ENCODE data around the gene ABCC3. TPM values are rescaled to one million over a fixed set of nuclear protein-coding genes. Genes with fewer than 3 reads are reported as not detected.

The ABCC3 gene
- total and polyA plus RNA-seq, 2 donors (not counting 3 experiments of a cell fraction or from before 2014, with no cell fraction given): 1.1 to 2.6 TPM

DNA sequence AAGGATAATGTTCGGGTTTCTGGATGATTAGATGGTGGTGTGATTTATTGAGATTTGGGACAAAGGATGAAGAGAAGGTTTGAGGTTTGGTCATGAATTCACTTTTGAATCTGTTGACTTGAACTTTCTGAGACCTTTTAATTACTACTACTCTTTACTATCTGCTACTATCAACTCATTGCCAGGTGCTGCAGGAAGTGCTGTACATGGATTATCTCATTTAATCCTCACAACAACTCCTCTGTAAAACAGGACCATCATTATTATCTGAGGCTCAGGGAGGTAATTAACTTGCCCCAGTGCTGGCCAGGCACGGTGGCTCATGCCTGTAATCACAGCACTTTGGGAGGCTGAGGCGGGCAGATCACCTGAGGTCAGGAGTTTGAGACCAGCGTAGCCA lies 76.0 kb downstream of the ABCC3 start:
- no peak overlapping the region for H3K9ac ChIP-seq (replicated peaks; ENCODE audit: extremely low read depth, insufficient read depth, low read length)
- H3K79me2 ChIP-seq (ENCODE audit: control insufficient read depth, insufficient read depth, low read length): peaks cover 20% of the 10 kb centered on the region
- H3K9me1 ChIP-seq (replicated peaks; ENCODE audit: control insufficient read depth, extremely low read depth, insufficient read depth, low read length): no peaks in the 10 kb centered on the region
- dilution Hi-C loops (cut with MboI; ENCODE audit: extremely low pct_ligation_motif_present, low sequenced_read_pairs): no loop called here
- H4K20me1 ChIP-seq (replicated peaks; ENCODE audit: control insufficient read depth, extremely low read depth, insufficient read depth, low read length): no peaks in the 10 kb centered on the region
- BruUV-seq (replicated peaks): no TSS peak
- no peak overlapping the region for H2AFZ ChIP-seq (ENCODE audit: low read depth, low read length)
- POLR2A ChIA-PET: no interaction called here
- H3K4me1 ChIP-seq (ENCODE audit: control insufficient read depth, extremely low read depth, insufficient read depth, low read length): peaks cover 17% of the 10 kb centered on the region
- H3K9me3 ChIP-seq (replicated peaks; ENCODE audit: control insufficient read depth, insufficient read depth, low read length): no peaks in the 10 kb centered on the region
- FAIRE-seq (no peak), DNase-seq (ENCODE audit: low read depth, low spot score) (no peak)
- CTCF ChIA-PET: no interaction called here
- H3K36me3 ChIP-seq (ENCODE audit: control insufficient read depth in 2 of 2, extremely low read depth in 1 of 2, insufficient read depth in 2 of 2, low read length in 2 of 2): no peaks in the 10 kb centered on the region
- no peak overlapping the region for H3K4me2 ChIP-seq (ENCODE audit: insufficient read depth, low read length)
- no peak overlapping the region for H3K4me3 ChIP-seq (replicated peaks in 1 of 3; ENCODE audit: insufficient read depth in 1 of 3, low read depth in 1 of 3, low read length in 3 of 3)
- H3K27me3 ChIP-seq (ENCODE audit: control insufficient read depth in 2 of 2, insufficient read depth in 2 of 2, low read length in 2 of 2): peaks cover 9% of the 10 kb centered on the region in 2 experiments
- intact Hi-C loops (cut with micrococcal nuclease): no loop called here
- TF ChIP-seq, protein P1, sequence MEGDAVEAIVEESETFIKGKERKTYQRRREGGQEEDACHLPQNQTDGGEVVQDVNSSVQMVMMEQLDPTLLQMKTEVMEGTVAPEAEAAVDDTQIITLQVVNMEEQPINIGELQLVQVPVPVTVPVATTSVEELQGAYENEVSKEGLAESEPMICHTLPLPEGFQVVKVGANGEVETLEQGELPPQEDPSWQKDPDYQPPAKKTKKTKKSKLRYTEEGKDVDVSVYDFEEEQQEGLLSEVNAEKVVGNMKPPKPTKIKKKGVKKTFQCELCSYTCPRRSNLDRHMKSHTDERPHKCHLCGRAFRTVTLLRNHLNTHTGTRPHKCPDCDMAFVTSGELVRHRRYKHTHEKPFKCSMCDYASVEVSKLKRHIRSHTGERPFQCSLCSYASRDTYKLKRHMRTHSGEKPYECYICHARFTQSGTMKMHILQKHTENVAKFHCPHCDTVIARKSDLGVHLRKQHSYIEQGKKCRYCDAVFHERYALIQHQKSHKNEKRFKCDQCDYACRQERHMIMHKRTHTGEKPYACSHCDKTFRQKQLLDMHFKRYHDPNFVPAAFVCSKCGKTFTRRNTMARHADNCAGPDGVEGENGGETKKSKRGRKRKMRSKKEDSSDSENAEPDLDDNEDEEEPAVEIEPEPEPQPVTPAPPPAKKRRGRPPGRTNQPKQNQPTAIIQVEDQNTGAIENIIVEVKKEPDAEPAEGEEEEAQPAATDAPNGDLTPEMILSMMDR (IDR thresholded peaks at IDR 0.05; ENCODE audit: extremely low read depth in 1 of 2, insufficient read depth in 1 of 2, low read depth in 1 of 2, low read length in 2 of 2): no peak
- TF ChIP-seq POLR2A (IDR thresholded peaks at IDR 0.05; ENCODE audit: low read depth, low read length) (no peak), JUN (IDR thresholded peaks at IDR 0.05; ENCODE audit: borderline replicate concordance, insufficient read depth, insufficient read length, low read depth) (no peak), POLR2AphosphoS5 (IDR thresholded peaks at IDR 0.05; ENCODE audit: insufficient read depth, low read depth, low read length) (no peak), MYC (IDR thresholded peaks at IDR 0.05; ENCODE audit: low read depth, low read length) (no peak), EZH2 (IDR thresholded peaks at IDR 0.05; ENCODE audit: borderline replicate concordance, low read depth, low read length, severe bottlenecking) (no peak), FOS (IDR thresholded peaks at IDR 0.05; ENCODE audit: borderline replicate concordance, insufficient read depth, low read length) (no peak), GATA2 (IDR thresholded peaks at IDR 0.05; ENCODE audit: insufficient read depth, insufficient read length, low read depth, low read length) (no peak)
- TF ChIP-seq, protein P2, sequence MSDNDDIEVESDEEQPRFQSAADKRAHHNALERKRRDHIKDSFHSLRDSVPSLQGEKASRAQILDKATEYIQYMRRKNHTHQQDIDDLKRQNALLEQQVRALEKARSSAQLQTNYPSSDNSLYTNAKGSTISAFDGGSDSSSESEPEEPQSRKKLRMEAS (IDR thresholded peaks at IDR 0.05; ENCODE audit: insufficient read depth, insufficient read length): no peak
- no peak overlapping the region for H3K27ac ChIP-seq (ENCODE audit: insufficient read depth, low read depth, low read length)

Measured in endothelial cell of umbilical vein (primary cell).